Hepatocyte (in vitro differentiated cells): ENCODE data around the gene EYS. TPM values are rescaled to one million over a fixed set of nuclear protein-coding genes. Genes with fewer than 3 reads are reported as not detected.
"Not testable (repeated sequence)": the region's sequence is repeated elsewhere in the genome, so short reads cannot be mapped to it uniquely, and the experiment has no call there.

Experiments used
- DNase-seq: peaks from one replicate; pipeline ENCODE4 v3.0.0-alpha.2; 2016; ENCODE audit warnings: low spot score
- H2AFZ ChIP-seq: fragments of 200-600 bp; sonication (generic); 2 replicates; pipeline ENCODE4 v1.6.0; 2016; ENCODE audit warnings: antibody characterized with exemption, mild to moderate bottlenecking
- H3K27ac ChIP-seq: fragments of 200-600 bp; sonication (generic); 2 replicates; pipeline ENCODE4 v1.5.1; 2016; ENCODE audit warnings: mild to moderate bottlenecking
- H3K27me3 ChIP-seq: fragments of 200-600 bp; sonication (generic); 2 replicates; pipeline ENCODE4 v1.6.1; 2016
- H3K36me3 ChIP-seq: fragments of 200-600 bp; sonication (generic); replicated peaks from 2 replicates; pipeline ENCODE4 v1.5.1; 2016; ENCODE audit warnings: low read depth; ENCODE audit not compliant: insufficient read depth
- H3K4me1 ChIP-seq: fragments of 200-600 bp; sonication (generic); 2 replicates; pipeline ENCODE4 v1.5.1; 2016; ENCODE audit warnings: mild to moderate bottlenecking, moderate library complexity; ENCODE audit not compliant: insufficient read depth
- H3K4me2 ChIP-seq: fragments of 200-600 bp; sonication (generic); 2 replicates; pipeline ENCODE4 v1.6.0; 2016
- H3K4me3 ChIP-seq: fragments of 200-600 bp; sonication (generic); 2 replicates; pipeline ENCODE4 v1.5.1; 2016; ENCODE audit warnings: mild to moderate bottlenecking
- H3K79me2 ChIP-seq: fragments of 200-600 bp; sonication (generic); 2 replicates; pipeline ENCODE4 v1.6.0; 2017; ENCODE audit warnings: mild to moderate bottlenecking
- H3K9me2 ChIP-seq: fragments of 200-600 bp; sonication (generic); replicated peaks from 2 replicates; pipeline ENCODE4 v1.6.0; 2017; ENCODE audit warnings: mild to moderate bottlenecking; ENCODE audit not compliant: insufficient read depth
- H3K9me3 ChIP-seq: fragments of 200-600 bp; sonication (generic); 2 replicates; pipeline ENCODE4 v1.5.1; 2016; ENCODE audit warnings: low read depth, mild to moderate bottlenecking
- H4K20me1 ChIP-seq: fragments of 200-600 bp; sonication (generic); 2 replicates; pipeline ENCODE4 v1.6.0; 2016; ENCODE audit warnings: mild to moderate bottlenecking; ENCODE audit not compliant: insufficient read depth, poor library complexity, severe bottlenecking
- EZH2 ChIP-seq: fragments of 200-600 bp; sonication (generic); IDR thresholded peaks from 2 replicates; pipeline ENCODE4 v1.6.1; 2016; ENCODE audit warnings: antibody characterized with exemption, mild to moderate bottlenecking, borderline replicate concordance
- EZH2phosphoT487 ChIP-seq: fragments of 200-600 bp; sonication (generic); IDR thresholded peaks from one replicate; pipeline ENCODE4 v1.6.1; 2018; ENCODE audit warnings: antibody characterized with exemption, mild to moderate bottlenecking, low read depth, moderate library complexity; ENCODE audit not compliant: unreplicated experiment, severe bottlenecking
- WGBS: methylation state at CpG from one replicate; pipeline ENCODE4 v1.1.6; 2016; ENCODE audit warnings: low lambda C conversion rate; ENCODE audit errors: missing lambda C conversion rate; 5-methylcytosine and 5-hydroxymethylcytosine counted together
- polyA plus RNA-seq: library from polyadenylated mRNA; unstranded; fragments of >200 nt; fragmentation: Nextera tagmentation; extraction: Ambion mirVana; gene quantifications from 2 replicates; pipeline ENCODE4 v1.2.1, GENCODE V29; 2016
- total RNA-seq: library from RNA; depleted of rRNA; stranded (reverse); fragments of >200 nt; gene quantifications from 2 replicates; pipeline ENCODE4 v1.2.3, GENCODE V29; 2014
- TF ChIP-seq, protein P1 (sequence below): fragments of 200-600 bp; sonication (generic); IDR thresholded peaks from 2 replicates; pipeline ENCODE4 v1.5.1; 2016; ENCODE audit warnings: antibody characterized with exemption, mild to moderate bottlenecking; ENCODE audit not compliant: poor library complexity

EYS gene
- total and polyA plus RNA-seq, 2 experiments from 2014 or later, result 0.57 to 0.68 TPM

GRCh38 chr6:63858691-63859090, 1848.3 kb downstream of the EYS start:
- WGBS, result 78% methylated on average over 2 of the region's 2 CpGs
- H3K9me3 ChIP-seq, result no peaks in the 10 kb centered on the region
- no peak overlapping the region for H3K4me3 ChIP-seq
- no peaks in the 10 kb centered on the region for H4K20me1 ChIP-seq
- no peak overlapping the region for H2AFZ ChIP-seq
- no peak overlapping the region for H3K27ac ChIP-seq
- H3K9me2 ChIP-seq, result no peaks in the 10 kb centered on the region
- no peaks in the 10 kb centered on the region for H3K79me2 ChIP-seq
- TF ChIP-seq EZH2 (no peak), EZH2phosphoT487 (no peak)
- TF ChIP-seq, protein P1, sequence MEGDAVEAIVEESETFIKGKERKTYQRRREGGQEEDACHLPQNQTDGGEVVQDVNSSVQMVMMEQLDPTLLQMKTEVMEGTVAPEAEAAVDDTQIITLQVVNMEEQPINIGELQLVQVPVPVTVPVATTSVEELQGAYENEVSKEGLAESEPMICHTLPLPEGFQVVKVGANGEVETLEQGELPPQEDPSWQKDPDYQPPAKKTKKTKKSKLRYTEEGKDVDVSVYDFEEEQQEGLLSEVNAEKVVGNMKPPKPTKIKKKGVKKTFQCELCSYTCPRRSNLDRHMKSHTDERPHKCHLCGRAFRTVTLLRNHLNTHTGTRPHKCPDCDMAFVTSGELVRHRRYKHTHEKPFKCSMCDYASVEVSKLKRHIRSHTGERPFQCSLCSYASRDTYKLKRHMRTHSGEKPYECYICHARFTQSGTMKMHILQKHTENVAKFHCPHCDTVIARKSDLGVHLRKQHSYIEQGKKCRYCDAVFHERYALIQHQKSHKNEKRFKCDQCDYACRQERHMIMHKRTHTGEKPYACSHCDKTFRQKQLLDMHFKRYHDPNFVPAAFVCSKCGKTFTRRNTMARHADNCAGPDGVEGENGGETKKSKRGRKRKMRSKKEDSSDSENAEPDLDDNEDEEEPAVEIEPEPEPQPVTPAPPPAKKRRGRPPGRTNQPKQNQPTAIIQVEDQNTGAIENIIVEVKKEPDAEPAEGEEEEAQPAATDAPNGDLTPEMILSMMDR, result no peak
- no peak overlapping the region for H3K4me2 ChIP-seq
- H3K36me3 ChIP-seq, result no peaks in the 10 kb centered on the region
- H3K27me3 ChIP-seq, result no peaks in the 10 kb centered on the region
- H3K4me1 ChIP-seq, result no peaks in the 10 kb centered on the region
- no peak for DNase-seq

- Histone ChIP-seq H3K79me2 (no peaks in the 10 kb centered on the region), H4K20me1 (no peaks in the 10 kb centered on the region), H3K9me3 (no peaks in the 10 kb centered on the region), H3K4me3 (no peak overlapping the region), H3K27ac (no peak overlapping the region), H3K9me2 (no peaks in the 10 kb centered on the region), H3K4me1 (no peaks in the 10 kb centered on the region), H3K4me2 (no peak overlapping the region), H3K36me3 (no peaks in the 10 kb centered on the region), H3K27me3 (no peaks in the 10 kb centered on the region), H2AFZ (no peak overlapping the region)
- WGBS, result 54% methylated on average over 1 of the region's 1 CpG
- DNase-seq, result no peak
- TF ChIP-seq, protein P1, result no peak
- TF ChIP-seq EZH2phosphoT487, result no peak
These were observed 1850.8 kb downstream of the EYS start for GRCh38 chr6:63856271-63856670.

GRCh38 chr6:63844287-63844686, 1862.7 kb downstream of the EYS start:
- Histone ChIP-seq H3K9me3 (no peaks in the 10 kb centered on the region), H3K27ac (no peak overlapping the region), H3K27me3 (no peaks in the 10 kb centered on the region), H2AFZ (no peak overlapping the region), H3K79me2 (no peaks in the 10 kb centered on the region), H3K4me1 (no peaks in the 10 kb centered on the region), H3K4me2 (no peak overlapping the region), H3K9me2 (no peaks in the 10 kb centered on the region), H3K36me3 (no peaks in the 10 kb centered on the region), H3K4me3 (no peak overlapping the region), H4K20me1 (no peaks in the 10 kb centered on the region)
- 98% methylated on average over 2 of the region's 2 CpGs for WGBS
- no peak for DNase-seq
- TF ChIP-seq EZH2, result no peak
- TF ChIP-seq, protein P1, result no peak
- no peak for TF ChIP-seq EZH2phosphoT487

GRCh38 chr6:63839485-63839884, 1867.5 kb downstream of the EYS start:
- no peaks in the 10 kb centered on the region for H3K79me2 ChIP-seq
- no peaks in the 10 kb centered on the region for H3K9me2 ChIP-seq
- H3K36me3 ChIP-seq, result no peaks in the 10 kb centered on the region
- no peaks in the 10 kb centered on the region for H4K20me1 ChIP-seq
- H3K27ac ChIP-seq, result no peak overlapping the region
- H3K9me3 ChIP-seq, result no peaks in the 10 kb centered on the region
- 80% methylated on average over 2 of the region's 2 CpGs for WGBS
- TF ChIP-seq, protein P1, result no peak
- TF ChIP-seq EZH2 (no peak), EZH2phosphoT487 (no peak)
- no peaks in the 10 kb centered on the region for H3K4me1 ChIP-seq
- no peak overlapping the region for H3K4me2 ChIP-seq
- no peak overlapping the region for H2AFZ ChIP-seq
- no peak overlapping the region for H3K4me3 ChIP-seq
- H3K27me3 ChIP-seq, result no peaks in the 10 kb centered on the region
- no peak for DNase-seq

GRCh38 chr6:63828678-63829077, 1878.3 kb downstream of the EYS start:
- not testable (repeated sequence) for H2AFZ ChIP-seq, H3K9me3 ChIP-seq, H3K27me3 ChIP-seq, H3K4me2 ChIP-seq, H4K20me1 ChIP-seq, H3K79me2 ChIP-seq, H3K4me1 ChIP-seq, H3K9me2 ChIP-seq, H3K36me3 ChIP-seq, H3K4me3 ChIP-seq, DNase-seq, H3K27ac ChIP-seq
- 90% methylated on average over 1 of the region's 1 CpG for WGBS
